Right atrium auricular region (tissue), 2 donors: ENCODE data around the gene UBASH3B. TPM values are rescaled to one million over a fixed set of nuclear protein-coding genes. Genes with fewer than 3 reads are reported as not detected.
A peak's percentile ranks its signal among the peaks of the same experiment; 100 is the strongest.

ENCODE experiments used
- DNase-seq: peaks from one replicate; pipeline ENCODE4 v3.0.0-alpha.2; 2019; ENCODE audit warnings: low spot score
- H3K27ac ChIP-seq, 2 donors: fragments of 200-600 bp; sonication (generic); 1 replicate in 1 of 2; 2 replicates in 1 of 2; pipeline ENCODE4 v1.5.1; 2016 to 2019
- H3K27me3 ChIP-seq, 2 donors: fragments of 200-600 bp; sonication (generic); one replicate each; pipeline versions ENCODE4 v1.5.1 to v1.6.0; 2017 to 2019
- H3K36me3 ChIP-seq: fragments of 200-600 bp; sonication (generic); one replicate; pipeline ENCODE4 v1.5.1; 2016
- H3K4me1 ChIP-seq, 2 donors: fragments of 200-600 bp; sonication (generic); one replicate each; pipeline versions ENCODE4 v1.5.1 to v1.6.0; 2017 to 2019
- H3K4me3 ChIP-seq, 2 donors: fragments of 200-600 bp; sonication (generic); 1 replicate in 1 of 2; 2 replicates in 1 of 2; pipeline ENCODE4 v1.5.1; 2017 to 2019; ENCODE audit warnings: mild to moderate bottlenecking in 1 of 2, moderate library complexity in 1 of 2
- H3K9me3 ChIP-seq, 2 donors: fragments of 200-600 bp; sonication (generic); one replicate each; pipeline ENCODE4 v1.5.1; 2019
- total RNA-seq, 2 donors: library from RNA; depleted of rRNA; stranded (reverse); fragments of >200 nt; gene quantifications; one replicate each; pipeline ENCODE4 v1.1.0, GENCODE V29; 2016
- TF ChIP-seq, protein P1 (sequence below), 2 donors: fragments of 200-600 bp; sonication (generic); IDR thresholded peaks; one replicate each; pipeline ENCODE4 v1.5.1; 2019; ENCODE audit warnings: antibody characterized with exemption in 2 of 2

The UBASH3B gene
- total RNA-seq, 2 donors from 2014 or later = 1.7 to 1.8 TPM

DNA sequence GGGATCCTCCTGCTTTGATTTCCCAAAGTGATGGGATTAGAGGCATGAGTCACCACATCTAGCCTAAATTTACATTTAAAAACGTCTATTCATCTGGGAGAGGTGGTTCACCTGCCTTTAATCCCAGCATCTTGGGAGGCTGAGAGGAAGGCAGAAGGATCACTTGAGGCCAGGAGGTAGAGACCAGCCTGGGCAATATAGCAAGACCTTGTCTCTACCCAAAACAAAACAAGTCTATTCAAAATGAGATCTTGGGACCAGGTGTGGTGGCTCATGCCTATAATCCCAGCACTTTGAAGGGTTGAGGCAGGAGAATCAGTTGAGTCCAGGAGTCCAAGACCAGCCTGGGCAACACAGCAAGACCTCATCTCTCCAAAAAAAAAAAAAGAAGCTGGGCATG lies 4.9 kb upstream of the UBASH3B start:
- Histone ChIP-seq H3K4me1 (peaks cover 0 to 8% of the 10 kb centered on the region in 2 donors), H3K27me3 (no peaks in the 10 kb centered on the region), H3K27ac (no peak overlapping the region), H3K36me3 (no peaks in the 10 kb centered on the region), H3K4me3 (no peak overlapping the region), H3K9me3 (no peaks in the 10 kb centered on the region)
- TF ChIP-seq, protein P1, sequence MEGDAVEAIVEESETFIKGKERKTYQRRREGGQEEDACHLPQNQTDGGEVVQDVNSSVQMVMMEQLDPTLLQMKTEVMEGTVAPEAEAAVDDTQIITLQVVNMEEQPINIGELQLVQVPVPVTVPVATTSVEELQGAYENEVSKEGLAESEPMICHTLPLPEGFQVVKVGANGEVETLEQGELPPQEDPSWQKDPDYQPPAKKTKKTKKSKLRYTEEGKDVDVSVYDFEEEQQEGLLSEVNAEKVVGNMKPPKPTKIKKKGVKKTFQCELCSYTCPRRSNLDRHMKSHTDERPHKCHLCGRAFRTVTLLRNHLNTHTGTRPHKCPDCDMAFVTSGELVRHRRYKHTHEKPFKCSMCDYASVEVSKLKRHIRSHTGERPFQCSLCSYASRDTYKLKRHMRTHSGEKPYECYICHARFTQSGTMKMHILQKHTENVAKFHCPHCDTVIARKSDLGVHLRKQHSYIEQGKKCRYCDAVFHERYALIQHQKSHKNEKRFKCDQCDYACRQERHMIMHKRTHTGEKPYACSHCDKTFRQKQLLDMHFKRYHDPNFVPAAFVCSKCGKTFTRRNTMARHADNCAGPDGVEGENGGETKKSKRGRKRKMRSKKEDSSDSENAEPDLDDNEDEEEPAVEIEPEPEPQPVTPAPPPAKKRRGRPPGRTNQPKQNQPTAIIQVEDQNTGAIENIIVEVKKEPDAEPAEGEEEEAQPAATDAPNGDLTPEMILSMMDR (IDR thresholded peaks at IDR 0.05) = no peak
- no peak for DNase-seq

DNA sequence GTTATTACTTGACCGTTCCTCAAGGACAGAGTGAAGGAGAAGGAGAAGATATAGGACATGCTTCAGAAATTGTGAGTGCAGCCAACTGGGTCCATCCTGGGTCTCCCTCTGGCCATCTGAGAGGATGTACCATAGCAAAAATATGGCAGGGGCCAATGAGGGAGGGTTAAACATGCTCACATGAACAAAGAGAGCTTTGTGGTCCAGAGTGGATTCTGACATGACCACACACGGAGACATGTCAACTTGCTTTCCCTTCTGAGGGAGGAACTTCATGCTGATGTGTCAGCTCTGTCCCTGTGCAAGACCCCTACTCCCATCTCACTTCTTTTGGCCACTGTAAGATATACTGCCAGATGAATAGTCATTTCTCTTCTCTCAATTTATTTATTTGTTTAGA lies 3.0 kb upstream of the UBASH3B start:
- H3K36me3 ChIP-seq = no peaks in the 10 kb centered on the region
- TF ChIP-seq, protein P1 (IDR thresholded peaks at IDR 0.05) = no peak
- no peak overlapping the region for H3K4me3 ChIP-seq
- no peaks in the 10 kb centered on the region for H3K9me3 ChIP-seq
- H3K4me1 ChIP-seq = peaks cover 0 to 17% of the 10 kb centered on the region in 2 donors
- H3K27me3 ChIP-seq = no peaks in the 10 kb centered on the region
- H3K27ac ChIP-seq = no peak overlapping the region
- DNase-seq = no peak

DNA sequence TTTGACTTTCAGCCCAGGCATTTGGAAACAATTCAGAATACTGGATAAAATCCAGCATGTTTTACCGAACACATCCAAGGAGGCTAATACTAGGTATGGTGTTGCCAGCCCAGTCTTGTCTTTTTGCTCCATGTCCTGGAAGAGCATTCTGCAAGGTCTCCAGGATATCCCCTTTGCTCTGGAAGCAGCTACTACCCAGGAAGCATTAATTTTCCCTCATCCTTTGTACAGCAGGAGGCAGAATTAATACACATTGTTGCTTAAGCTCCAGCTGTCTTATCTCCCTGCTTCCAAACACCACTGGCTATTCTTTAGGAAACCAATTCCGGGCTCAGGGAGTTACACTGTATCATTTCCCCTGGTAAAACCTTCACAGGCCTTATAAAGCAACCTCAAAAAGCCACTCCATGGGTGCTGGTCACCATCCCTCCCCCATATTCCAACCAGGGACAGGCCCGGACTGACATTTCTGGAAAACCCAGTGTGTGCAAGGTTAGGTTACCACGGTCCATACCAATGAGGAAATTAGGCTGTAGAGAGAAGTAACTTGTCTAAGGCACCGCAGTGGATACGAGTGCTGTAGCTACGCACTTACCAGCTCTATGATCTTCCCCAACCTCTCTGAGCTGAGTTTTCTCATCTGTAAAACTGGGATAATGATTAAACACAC lies 1.5 kb upstream of the UBASH3B start:
- H3K4me3 ChIP-seq = no peak overlapping the region
- no peak overlapping the region for H3K27ac ChIP-seq
- no peak for DNase-seq
- H3K36me3 ChIP-seq = no peaks in the 10 kb centered on the region
- H3K27me3 ChIP-seq = no peaks in the 10 kb centered on the region
- H3K9me3 ChIP-seq = no peaks in the 10 kb centered on the region
- peaks cover 0 to 17% of the 10 kb centered on the region in 2 donors for H3K4me1 ChIP-seq
- TF ChIP-seq, protein P1 (IDR thresholded peaks at IDR 0.05) = no peak

DNA sequence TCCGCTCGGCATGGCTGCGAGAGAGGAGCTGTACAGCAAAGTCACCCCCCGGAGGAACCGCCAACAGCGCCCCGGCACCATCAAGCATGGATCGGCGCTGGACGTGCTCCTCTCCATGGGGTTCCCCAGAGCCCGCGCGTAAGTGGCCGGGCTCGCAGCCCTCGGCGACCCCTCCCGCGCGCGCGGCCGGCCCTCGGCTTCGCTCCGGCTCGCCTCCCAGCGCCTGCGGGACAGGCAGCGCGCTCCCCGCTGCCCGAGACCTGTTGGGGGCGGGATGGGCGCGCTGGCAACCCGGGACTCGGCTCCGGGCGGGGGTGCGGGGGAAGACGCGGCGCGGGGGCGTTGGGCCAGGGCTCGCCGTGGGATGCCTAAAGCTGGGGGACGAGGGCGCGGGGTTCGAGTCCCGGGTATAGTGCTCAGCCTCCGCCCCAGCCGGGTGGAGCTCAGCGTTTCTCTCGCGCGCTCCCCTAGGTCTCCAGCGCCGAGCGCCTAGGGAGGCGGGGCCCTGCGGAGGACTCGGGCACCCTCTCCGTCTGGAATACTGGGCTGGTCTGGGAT lies 630 bp downstream of the UBASH3B start:
- peaks cover 0 to 17% of the 10 kb centered on the region in 2 donors for H3K4me1 ChIP-seq
- DNase-seq = no peak
- H3K9me3 ChIP-seq = no peaks in the 10 kb centered on the region
- peak overlapping the region; percentile 70 to 76 for H3K4me3 ChIP-seq
- H3K36me3 ChIP-seq = no peaks in the 10 kb centered on the region
- peak overlapping the region; percentile 84 to 92 for H3K27ac ChIP-seq
- H3K27me3 ChIP-seq = no peaks in the 10 kb centered on the region
- TF ChIP-seq, protein P1 (IDR thresholded peaks at IDR 0.05) = no peak

DNA sequence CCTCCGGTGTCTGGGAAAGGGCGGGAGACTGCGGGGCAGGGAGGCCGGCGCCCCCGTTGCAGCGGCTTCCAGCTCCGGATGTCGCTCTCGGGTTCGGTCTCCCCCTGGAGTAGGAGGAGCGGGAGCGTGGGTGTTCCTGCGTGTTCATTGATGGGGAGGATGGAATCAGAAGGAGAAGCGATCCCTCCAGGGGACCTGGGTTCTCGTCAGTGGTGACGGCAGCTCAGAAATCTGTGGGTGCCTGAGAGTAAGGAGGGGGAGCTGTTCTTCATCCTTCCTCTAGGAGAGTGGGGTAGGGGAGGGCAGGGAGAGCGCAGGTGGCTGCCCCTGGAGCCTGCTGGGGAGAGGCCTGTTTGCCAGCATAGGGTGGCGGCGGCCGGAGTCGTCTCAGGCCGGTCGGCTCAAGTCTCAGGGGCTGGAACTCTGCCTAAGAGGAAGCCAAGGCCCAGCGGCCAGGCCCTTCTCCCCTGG lies 1.1 kb downstream of the UBASH3B start:
- no peaks in the 10 kb centered on the region for H3K27me3 ChIP-seq
- peak overlapping the region; percentile 70 to 76 for H3K4me3 ChIP-seq
- H3K36me3 ChIP-seq = no peaks in the 10 kb centered on the region
- H3K4me1 ChIP-seq = peaks cover 0 to 17% of the 10 kb centered on the region in 2 donors
- no peak for DNase-seq
- H3K27ac ChIP-seq = peak overlapping the region; percentile 84 to 92
- H3K9me3 ChIP-seq = no peaks in the 10 kb centered on the region
- TF ChIP-seq, protein P1 (IDR thresholded peaks at IDR 0.05) = no peak
